Stimulated activated CD8-positive, alpha-beta memory T cell treated with anti-CD3 and anti-CD28 coated beads, Interleukin-15, amount 100 ng/mL, for 1 hour (primary cell): ENCODE measurements around the gene KRT13.

Experiments used
- DNase-seq: peaks from one replicate; pipeline ENCODE4 v3.0.0-alpha.2; 2020; ENCODE audit warnings: low read depth

KRT13 gene

GRCh38 chr17:41494524-41494923, 10.9 kb downstream of the KRT13 start:
- no peak for DNase-seq

DNA sequence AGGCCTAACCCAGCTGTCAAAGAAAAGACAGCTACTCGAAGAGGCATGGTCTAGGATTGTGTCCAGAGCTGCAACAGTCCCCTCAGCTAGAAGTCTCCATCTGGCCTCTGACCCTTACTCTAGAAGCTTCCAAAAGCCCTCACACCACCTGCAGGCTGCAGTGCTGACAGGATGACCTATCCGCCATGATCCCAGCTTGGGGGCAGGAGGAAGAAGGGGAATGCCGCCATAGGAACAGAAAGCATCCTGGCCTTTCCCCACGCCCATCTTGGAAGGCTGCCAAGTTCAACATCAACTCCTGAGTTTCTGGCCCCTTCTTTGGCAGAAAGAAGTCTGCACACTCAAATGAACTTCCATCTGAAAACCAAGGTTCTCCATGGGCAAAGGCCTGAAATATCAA, 12.6 kb downstream of the KRT13 start:
- DNase-seq, result no peak

- no peak for DNase-seq
Observed at GRCh38 chr17:41492351-41492750, 13.1 kb downstream of the KRT13 start.

DNA sequence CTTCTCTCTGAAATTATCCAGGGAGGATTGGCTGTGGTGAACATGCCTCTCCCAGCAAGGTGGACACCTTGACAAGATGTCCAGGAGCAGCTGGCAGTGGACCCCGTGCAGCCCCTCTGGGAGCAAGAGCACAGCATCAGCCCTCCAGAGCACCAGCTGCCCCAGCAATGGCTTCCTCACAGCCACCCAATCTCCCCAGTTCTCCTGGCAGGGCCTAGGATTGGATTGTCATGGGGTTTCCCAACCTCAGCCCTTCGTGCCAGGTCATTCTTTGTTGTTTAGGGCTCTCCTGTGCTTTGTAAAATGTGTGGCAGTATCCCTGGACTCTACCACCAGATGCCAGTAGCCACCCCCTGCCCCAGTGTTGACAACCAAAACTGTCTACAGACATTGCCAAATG, 13.9 kb downstream of the KRT13 start:
- no peak for DNase-seq

DNA sequence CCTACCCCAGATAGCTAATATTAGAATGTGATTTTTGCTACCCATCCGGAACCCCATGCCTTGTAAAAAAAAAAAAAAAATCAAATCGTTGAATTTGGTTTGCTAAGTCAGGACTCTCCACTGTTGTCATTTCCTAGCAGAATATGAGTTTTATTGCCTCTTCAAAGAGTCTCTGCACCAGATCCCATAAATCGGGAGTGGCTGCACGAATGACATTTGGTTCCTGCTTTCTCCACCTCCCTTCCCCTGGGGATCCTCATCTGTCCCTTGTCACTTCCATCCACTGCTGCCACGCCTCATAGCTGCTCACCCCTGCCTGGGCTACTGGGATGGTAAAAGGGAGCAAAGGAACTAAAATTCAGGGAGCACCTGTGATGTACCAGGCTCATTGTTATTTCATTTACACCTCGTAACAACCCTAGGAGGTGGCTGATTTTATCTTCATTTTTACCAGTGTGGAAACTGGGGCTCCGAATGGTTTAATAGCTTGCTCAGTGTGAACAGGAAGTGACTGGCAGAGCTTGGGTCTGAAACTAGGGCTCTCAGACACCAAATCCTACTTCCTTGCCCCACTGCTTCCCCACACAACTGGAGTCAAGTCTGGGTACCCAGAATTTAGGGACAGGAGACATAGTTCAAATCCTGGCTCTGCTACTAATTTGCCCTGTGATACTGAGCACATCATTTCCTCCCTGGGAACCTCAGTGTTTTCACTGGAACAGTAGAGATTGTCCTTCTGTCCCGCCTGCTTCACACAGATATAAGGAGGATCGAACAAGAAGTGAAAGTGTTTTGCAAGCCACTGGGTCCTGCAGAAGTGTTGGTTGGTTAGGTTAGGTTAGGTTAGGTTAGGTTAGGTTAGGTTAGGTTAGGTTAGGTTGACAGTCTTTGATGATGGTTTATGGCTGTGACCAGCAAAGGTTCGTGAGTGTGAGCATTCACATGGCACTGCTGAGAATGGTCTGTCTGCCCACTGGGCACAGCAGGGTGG, 15.1 kb downstream of the KRT13 start:
- no peak for DNase-seq

DNA sequence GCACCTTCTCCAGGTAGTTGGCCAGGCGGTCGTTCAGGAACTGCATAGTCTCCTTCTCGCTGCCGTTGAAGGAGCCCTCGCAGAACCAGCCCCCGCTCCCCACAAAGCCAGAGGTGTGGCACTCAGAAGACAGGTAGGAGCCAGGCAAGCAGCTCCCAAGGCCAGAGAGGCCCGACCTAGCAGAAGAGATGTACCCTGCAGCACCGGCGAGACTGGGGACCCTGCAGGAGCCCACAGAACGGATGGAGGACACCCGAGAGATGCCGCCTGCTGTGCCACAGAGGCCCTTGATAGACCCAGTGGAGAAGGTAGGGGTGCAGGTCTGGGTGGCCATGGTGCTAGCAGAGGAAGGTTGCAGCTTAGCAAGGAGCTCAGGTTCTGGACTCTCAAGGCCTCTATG, 15.9 kb downstream of the KRT13 start, which contains the start of gene KRT36:
Gene KRT36 (minus strand): TSS at position 380 of the 400 bp plus-strand sequence. CDS start 46 bp downstream, at position 334.
- DNase-seq, result no peak

DNA sequence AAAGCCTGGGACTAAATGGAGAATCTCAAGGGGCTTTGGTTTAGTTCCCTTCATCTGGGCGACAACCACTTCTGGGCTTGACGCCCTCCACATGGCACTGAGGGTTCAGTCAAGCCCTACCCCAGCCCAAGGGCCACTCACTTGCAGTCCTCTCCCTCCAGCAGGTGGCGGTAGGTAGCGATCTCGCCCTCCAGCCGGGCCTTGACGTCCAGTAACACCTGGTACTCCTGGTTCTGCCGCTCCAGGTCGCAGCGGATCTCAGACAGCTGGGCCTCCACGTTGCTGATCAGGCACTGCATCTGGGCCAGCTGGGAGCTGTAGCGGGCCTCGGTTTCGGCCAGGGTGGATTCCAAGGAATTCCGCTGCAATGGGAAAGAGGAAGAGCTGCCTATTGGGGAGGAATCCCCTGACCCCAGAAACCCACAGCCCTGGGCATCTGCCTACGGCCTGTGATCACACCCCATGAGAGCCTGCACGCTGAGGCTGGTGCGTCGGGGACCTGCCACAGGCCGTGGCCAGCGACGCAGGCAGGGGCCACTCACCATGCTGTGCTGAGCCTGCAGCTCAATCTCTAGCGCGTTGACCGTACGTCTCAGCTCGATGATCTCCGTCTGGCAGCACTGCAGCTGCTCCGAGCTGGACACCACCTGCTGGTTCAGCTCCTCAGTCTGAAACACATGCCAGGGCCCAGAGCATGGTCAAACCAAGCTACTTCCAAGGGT, 18.4 kb downstream of the KRT13 start:
- no peak for DNase-seq

GRCh38 chr17:41486316-41486715, 19.1 kb downstream of the KRT13 start:
- no peak for DNase-seq

GRCh38 chr17:41484920-41485904, 20.2 kb downstream of the KRT13 start:
- DNase-seq, result no peak

DNA sequence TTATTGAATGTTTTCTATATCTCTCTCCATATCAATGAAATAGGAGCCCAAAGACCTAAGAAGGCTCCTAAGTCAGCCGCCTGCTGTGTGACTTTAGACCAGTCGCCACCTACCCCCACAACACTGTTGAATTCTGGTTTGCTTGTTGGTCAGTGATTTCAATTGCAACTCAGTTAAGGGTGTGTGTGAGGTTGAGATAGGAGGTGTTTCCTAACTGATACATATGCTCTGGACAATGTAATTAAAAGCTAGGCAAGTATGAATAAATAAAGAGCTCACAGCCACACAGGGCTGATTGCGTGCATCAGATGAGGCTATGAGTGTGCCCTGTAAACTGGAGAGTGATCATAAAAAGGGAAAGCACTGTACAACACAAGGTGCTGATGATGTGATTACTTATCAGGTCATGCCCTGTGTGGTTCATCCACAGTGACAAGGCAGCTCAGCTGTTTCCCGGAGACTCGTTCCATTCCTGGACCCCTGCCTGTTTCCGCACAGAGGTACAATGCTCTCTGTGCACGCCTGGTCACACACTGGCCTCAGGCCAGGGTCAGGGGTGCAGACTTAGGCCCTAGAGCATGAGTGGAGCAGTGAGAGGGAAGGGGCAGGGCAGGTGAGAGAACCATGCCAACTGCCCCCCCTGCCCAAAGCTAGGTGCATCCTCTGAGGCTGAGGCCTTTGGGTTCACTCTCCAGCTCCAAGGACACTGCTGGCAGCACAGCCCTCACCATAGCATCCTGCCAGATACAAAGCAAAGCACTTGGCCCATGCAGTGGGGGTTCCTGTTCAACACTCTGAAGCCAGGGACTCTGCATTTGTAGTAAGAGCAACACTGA, 21.2 kb downstream of the KRT13 start:
- no peak for DNase-seq

DNA sequence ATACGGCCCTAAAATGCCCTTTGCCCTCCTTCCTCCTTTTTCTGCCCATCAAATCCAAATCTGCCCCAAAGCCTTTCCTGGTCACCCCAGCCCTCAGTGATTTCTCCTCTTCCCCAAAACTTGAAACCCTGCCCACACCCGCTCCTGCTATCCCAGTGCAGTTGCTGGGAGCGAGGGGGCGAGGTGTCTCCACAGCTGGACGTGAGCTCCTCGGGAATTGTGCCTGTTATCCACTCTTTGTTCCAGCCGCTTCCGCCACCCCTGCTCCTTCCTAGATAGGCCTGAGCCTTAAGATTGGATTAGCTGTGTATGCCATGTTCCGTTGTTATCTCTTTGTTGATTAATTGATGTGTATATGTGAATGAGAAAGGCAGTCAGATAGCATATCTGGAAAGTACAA, 21.9 kb downstream of the KRT13 start:
- no peak for DNase-seq

- no peak for DNase-seq
Observed at GRCh38 chr17:41481036-41481435, 24.4 kb downstream of the KRT13 start, which contains the start of gene KRT35. KRT35 (minus strand) TSS chr17:41481151; CDS start chr17:41481097, 54 bp downstream.

DNA sequence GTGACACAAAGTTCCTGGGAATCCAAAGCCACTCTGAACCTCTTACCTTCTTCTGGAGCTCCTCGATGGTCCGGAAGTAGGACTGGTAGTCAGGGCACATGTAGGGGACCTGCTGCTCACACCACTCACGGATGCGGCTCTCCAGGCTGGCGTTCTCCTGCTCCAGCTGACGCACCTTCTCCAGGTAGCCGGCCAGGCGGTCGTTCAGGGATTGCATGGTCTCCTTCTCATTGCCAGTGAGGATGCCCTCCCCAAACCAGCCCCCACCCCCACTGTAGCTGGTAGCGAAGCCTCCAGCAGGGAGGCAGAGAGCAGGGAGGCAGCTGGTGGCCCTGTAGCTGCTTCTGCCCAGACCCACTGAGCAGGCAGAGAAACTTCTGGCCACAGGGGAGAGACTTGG, 24.8 kb downstream of the KRT13 start:
- DNase-seq, result no peak

GRCh38 chr17:41480136-41480535, 25.3 kb downstream of the KRT13 start:
- no peak for DNase-seq

- DNase-seq, result no peak
Observed at GRCh38 chr17:41478237-41478636, 27.2 kb downstream of the KRT13 start.

DNA sequence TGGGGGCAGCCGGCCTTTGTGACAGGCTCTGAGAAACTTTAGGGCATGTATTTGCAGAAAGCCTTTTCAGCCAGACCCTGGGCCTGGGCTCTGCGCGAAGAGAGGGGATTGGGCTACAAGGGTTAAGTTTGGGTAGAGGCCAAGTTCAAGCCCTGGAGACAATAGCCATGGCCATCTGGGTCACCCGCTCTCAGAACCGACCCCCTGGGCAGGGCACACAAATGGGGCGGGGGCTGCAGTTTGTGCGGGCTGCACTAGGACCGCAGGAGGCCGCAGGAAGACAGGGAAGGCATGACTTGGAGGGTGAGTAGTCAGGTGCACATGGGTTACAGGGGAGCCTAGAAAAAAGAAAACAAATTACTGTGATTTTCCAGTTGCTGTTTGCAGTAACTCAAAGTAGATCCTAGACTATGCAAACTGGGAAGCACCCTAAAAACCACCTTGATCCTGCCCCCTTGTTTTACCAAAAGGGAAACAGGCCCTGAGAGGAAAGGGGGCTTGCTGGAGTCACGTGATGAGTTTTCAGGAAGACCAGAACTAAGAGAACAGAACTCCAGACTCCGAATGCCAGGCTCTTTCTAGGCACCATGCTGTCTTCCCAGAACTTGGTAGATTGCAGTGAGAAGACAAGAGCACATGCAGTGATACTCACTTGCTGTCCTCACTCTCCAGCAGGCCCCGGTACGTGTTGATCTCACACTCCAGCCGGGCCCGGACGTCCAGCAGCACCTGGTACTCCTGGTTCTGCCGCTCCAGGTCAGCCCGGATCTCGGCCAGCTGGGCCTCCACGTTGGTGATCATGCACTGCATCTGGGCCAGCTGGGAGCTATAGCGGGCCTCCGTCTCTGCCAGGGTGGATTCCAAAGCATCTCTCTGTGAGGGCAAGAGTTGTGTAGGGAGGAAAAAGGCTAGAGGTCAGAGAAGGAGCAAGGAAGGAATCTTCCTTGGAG, 28.3 kb downstream of the KRT13 start:
- no peak for DNase-seq

DNA sequence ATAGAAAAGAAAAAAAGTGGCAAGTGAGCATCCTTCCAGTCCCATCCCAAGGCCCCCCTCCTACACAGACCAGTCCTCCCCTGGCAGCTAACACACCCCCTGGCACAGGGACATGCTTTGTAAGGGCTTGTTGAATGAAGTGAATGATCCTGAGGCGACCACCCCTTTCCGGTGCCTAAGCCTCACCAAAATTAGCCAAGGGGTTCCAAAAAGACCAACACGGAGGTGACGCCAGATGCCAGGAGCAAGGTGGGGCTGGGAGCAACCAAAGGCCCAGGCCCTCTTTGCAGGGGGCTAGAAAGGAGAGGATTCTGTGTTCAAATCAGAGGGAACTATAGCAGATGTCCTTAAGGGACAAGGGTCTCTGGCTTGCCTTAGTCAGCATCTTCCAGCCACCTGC, 30.0 kb downstream of the KRT13 start:
- DNase-seq, result no peak

DNA sequence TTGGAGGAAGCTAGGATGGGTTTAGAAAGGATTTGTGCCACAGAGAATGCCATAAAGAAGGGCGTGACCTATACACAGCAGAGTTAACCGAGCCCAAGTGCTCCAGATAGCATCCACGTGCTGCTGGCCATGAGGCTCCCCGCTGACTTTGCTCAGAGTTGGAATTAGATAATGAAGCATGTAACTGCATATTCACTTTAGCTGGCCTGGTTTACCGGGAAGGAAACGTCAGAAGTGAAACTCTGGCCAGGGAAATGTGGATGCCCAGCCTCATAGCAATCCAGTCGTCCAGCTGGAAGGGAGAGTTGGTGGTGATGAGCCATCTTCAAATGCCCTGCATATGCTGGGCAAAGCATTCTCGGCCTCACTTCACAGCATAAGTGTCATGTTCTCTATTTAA, 30.5 kb downstream of the KRT13 start:
- DNase-seq, result no peak

- no peak for DNase-seq
Observed at GRCh38 chr17:41468346-41468745, 37.1 kb downstream of the KRT13 start.

DNA sequence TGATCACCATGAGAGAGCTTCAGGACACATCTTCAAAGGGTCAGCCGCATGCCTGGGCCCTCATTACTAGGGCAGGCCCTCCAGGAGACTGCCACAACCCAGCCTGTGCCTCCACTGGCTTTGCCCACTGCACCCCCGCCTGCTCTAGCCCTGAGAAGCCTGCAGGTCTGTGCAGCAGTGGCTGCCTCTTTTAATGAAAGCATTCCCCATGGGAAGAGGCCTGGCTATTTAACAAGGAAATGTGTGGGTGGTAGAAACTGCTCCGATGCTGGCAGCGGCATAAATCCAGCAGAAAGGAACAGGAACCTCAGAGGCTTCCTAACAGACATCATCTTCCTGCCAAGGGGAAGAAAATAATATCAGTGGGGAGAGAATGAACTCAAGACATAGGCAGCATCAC, 37.9 kb downstream of the KRT13 start:
- DNase-seq, result no peak
